ENCODE data around the gene IL36RN.

Gene IL36RN

GRCh38 chr2:113050921-113051895 is 7.8 kb upstream of the IL36RN start:
- no peak for DNase-seq (ENCODE audit: low spot score)

- no peak for DNase-seq (ENCODE audit: low spot score)
These were observed 6.5 kb upstream of the IL36RN start, which contains the start of gene IL36B for GRCh38 chr2:113052396-113052917. TSS of gene IL36B (minus strand) at chr2:113052867.

- DNase-seq (ENCODE audit: low spot score), result no peak
These were observed 5.3 kb upstream of the IL36RN start for GRCh38 chr2:113053666-113054065.

- DNase-seq (ENCODE audit: low spot score), result no peak
These were observed 4.9 kb upstream of the IL36RN start for GRCh38 chr2:113054066-113054465.

GRCh38 chr2:113056521-113056920 is 2.5 kb upstream of the IL36RN start:
- DNase-seq (ENCODE audit: low spot score), result no peak

- DNase-seq (ENCODE audit: low spot score), result no peak
These were observed 1.9 kb upstream of the IL36RN start for GRCh38 chr2:113057117-113057516.

GRCh38 chr2:113058411-113058994 is 495 bp upstream of the IL36RN start:
- no peak for DNase-seq (ENCODE audit: low spot score)

GRCh38 chr2:113060396-113060795 is 1.4 kb downstream of the IL36RN start:
- DNase-seq (ENCODE audit: low spot score), result no peak

GRCh38 chr2:113060796-113061195 is 1.8 kb downstream of the IL36RN start:
- DNase-seq (ENCODE audit: low spot score), result no peak

- DNase-seq (ENCODE audit: low spot score), result no peak
These were observed 2.2 kb downstream of the IL36RN start for GRCh38 chr2:113061241-113061640.

GRCh38 chr2:113061896-113062770 is 3.1 kb downstream of the IL36RN start:
- no peak for DNase-seq (ENCODE audit: low spot score)

GRCh38 chr2:113064281-113064680 is 5.3 kb downstream of the IL36RN start:
- DNase-seq (ENCODE audit: low spot score), result no peak

- DNase-seq (ENCODE audit: low spot score), result no peak
These were observed 5.9 kb downstream of the IL36RN start for GRCh38 chr2:113064898-113065297.

- no peak for DNase-seq (ENCODE audit: low spot score)
These were observed 8.7 kb downstream of the IL36RN start, which contains the start of gene IL1F10 for GRCh38 chr2:113067681-113068080. TSS of gene IL1F10 (plus strand) at chr2:113067970. CDS start at chr2:113072739, 4,769 bp downstream.

- no peak for DNase-seq (ENCODE audit: low spot score)
These were observed 9.3 kb downstream of the IL36RN start for GRCh38 chr2:113068249-113068648.

- no peak for DNase-seq (ENCODE audit: low spot score)
These were observed 9.9 kb downstream of the IL36RN start for GRCh38 chr2:113068706-113069485.

- no peak for DNase-seq (ENCODE audit: low spot score)
These were observed 10.9 kb downstream of the IL36RN start for GRCh38 chr2:113069676-113070605.

- DNase-seq (ENCODE audit: low spot score), result no peak
These were observed 11.6 kb downstream of the IL36RN start for GRCh38 chr2:113070606-113070975.

- no peak for DNase-seq (ENCODE audit: low spot score)
These were observed 13.6 kb downstream of the IL36RN start for GRCh38 chr2:113072584-113072983.

GRCh38 chr2:113073325-113073834 is 14.4 kb downstream of the IL36RN start:
- no peak for DNase-seq (ENCODE audit: low spot score)

Data from CD4-positive, alpha-beta T cell treated with Interleukin-2 at 100 ng/mL for 4 hours (primary cell).